GM18520 (cell line): ENCODE results near the gene TRIM39.

ENCODE experiments used
- ATAC-seq: cut with Tn5 transposase; IDR thresholded peaks from one replicate; pipeline ENCODE4 v1.9.1; 2021; ENCODE audit not compliant: unreplicated experiment

TRIM39 gene

GRCh38 chr6:30327232-30327746, 562 bp downstream of the TRIM39 start:
- no peak for ATAC-seq

GRCh38 chr6:30328397-30328796, 1.7 kb downstream of the TRIM39 start:
- no peak for ATAC-seq

- ATAC-seq, result no peak
These were observed 2.6 kb downstream of the TRIM39 start for GRCh38 chr6:30329331-30329730.

- no peak for ATAC-seq
These were observed 5.3 kb downstream of the TRIM39 start for GRCh38 chr6:30331981-30332380.

GRCh38 chr6:30334075-30334783, 7.5 kb downstream of the TRIM39 start:
- no peak for ATAC-seq

GRCh38 chr6:30340589-30341054, 13.9 kb downstream of the TRIM39 start:
- no peak for ATAC-seq

- no peak for ATAC-seq
These were observed 14.5 kb downstream of the TRIM39 start for GRCh38 chr6:30341218-30341617.

GRCh38 chr6:30341728-30342127, 15.0 kb downstream of the TRIM39 start:
- ATAC-seq, result no peak

GRCh38 chr6:30344191-30344867, 17.6 kb downstream of the TRIM39 start:
- no peak for ATAC-seq

GRCh38 chr6:30344868-30345671, 18.3 kb downstream of the TRIM39 start, which contains the start of gene RPP21:
RPP21 (plus strand) TSS chr6:30345156; CDS start chr6:30345172, 16 bp downstream.
- peak; percentile 71 for ATAC-seq

- ATAC-seq, result no peak
These were observed 19.1 kb downstream of the TRIM39 start for GRCh38 chr6:30345852-30346251.

GRCh38 chr6:30348957-30349356, 22.2 kb downstream of the TRIM39 start:
- ATAC-seq, result no peak

GRCh38 chr6:30349421-30350177, 22.9 kb downstream of the TRIM39 start:
- ATAC-seq, result no peak

- ATAC-seq, result no peak
These were observed 23.8 kb downstream of the TRIM39 start for GRCh38 chr6:30350524-30350923.

- ATAC-seq, result no peak
These were observed 25.8 kb downstream of the TRIM39 start for GRCh38 chr6:30352550-30352949.

GRCh38 chr6:30355281-30355680, 28.6 kb downstream of the TRIM39 start:
- no peak for ATAC-seq

- ATAC-seq, result no peak
These were observed 29.8 kb downstream of the TRIM39 start for GRCh38 chr6:30356536-30356935.

- ATAC-seq, result no peak
These were observed 31.2 kb downstream of the TRIM39 start for GRCh38 chr6:30357678-30358540.

GRCh38 chr6:30359276-30359675, 32.5 kb downstream of the TRIM39 start:
- no peak for ATAC-seq

- ATAC-seq, result no peak
These were observed 33.4 kb downstream of the TRIM39 start for GRCh38 chr6:30360139-30360538.
